Neuronal stem cell (in vitro differentiated cells): ENCODE measurements around the gene ASIC1. TPM values are rescaled to one million over a fixed set of nuclear protein-coding genes. Genes with fewer than 3 reads are reported as not detected.

Experiments
- DNase-seq: peaks from one replicate; pipeline ENCODE4 v3.0.0-alpha.2; 2013; ENCODE audit warnings: low spot score
- H2AFZ ChIP-seq: one replicate; pipeline ENCODE4 v1.6.1; 2013; ENCODE audit warnings: mild to moderate bottlenecking, low read length, inconsistent platforms
- H2AK5ac ChIP-seq: 2 replicates; pipeline ENCODE4 v1.6.1; 2013; ENCODE audit warnings: low read depth, mild to moderate bottlenecking, inconsistent platforms, low read length, moderate library complexity, mixed read lengths
- H2BK120ac ChIP-seq: 2 replicates; pipeline ENCODE4 v1.6.1; 2013; ENCODE audit warnings: low read depth, mild to moderate bottlenecking, inconsistent platforms, low read length, moderate library complexity, mixed read lengths
- H2BK12ac ChIP-seq: one replicate; pipeline ENCODE4 v1.6.1; 2013; ENCODE audit warnings: low read length, inconsistent platforms
- H2BK15ac ChIP-seq: 2 replicates; pipeline ENCODE4 v1.6.1; 2013; ENCODE audit warnings: mild to moderate bottlenecking, low read length, inconsistent platforms, mixed read lengths
- H2BK5ac ChIP-seq: one replicate; pipeline ENCODE4 v1.6.1; 2013; ENCODE audit warnings: inconsistent platforms, mild to moderate bottlenecking, low read length, moderate library complexity
- H3K14ac ChIP-seq: one replicate; pipeline ENCODE4 v1.6.1; 2013; ENCODE audit warnings: low read length, inconsistent platforms
- H3K18ac ChIP-seq: 2 replicates; pipeline ENCODE4 v1.6.1; 2013; ENCODE audit warnings: low read length, inconsistent platforms
- H3K23ac ChIP-seq: 2 replicates; pipeline ENCODE4 v1.6.1; 2013; ENCODE audit warnings: low read depth, mild to moderate bottlenecking, mixed read lengths, low read length, inconsistent platforms; ENCODE audit not compliant: poor library complexity
- H3K27ac ChIP-seq: replicated peaks from 3 replicates; pipeline ENCODE4 v1.5.1; 2013; ENCODE audit warnings: low read length, inconsistent platforms
- H3K27me3 ChIP-seq, 3 experiments: 2 replicates each; pipeline ENCODE4 v1.6.1; 2013; ENCODE audit warnings: low read length in 3 of 3, mild to moderate bottlenecking in 2 of 3, inconsistent platforms in 1 of 3, low read depth in 1 of 3, mixed read lengths in 1 of 3, moderate library complexity in 1 of 3; ENCODE audit not compliant: control insufficient read depth in 3 of 3, insufficient read depth in 3 of 3
- H3K36me3 ChIP-seq, 2 donors: replicated peaks in 1 of 2; 2 replicates each; pipeline ENCODE4 v1.6.1; 2013; ENCODE audit warnings: low read length in 2 of 2; ENCODE audit not compliant: control insufficient read depth in 2 of 2, insufficient read depth in 2 of 2
- H3K4ac ChIP-seq: 2 replicates; pipeline ENCODE4 v1.6.1; 2013; ENCODE audit warnings: inconsistent platforms, mild to moderate bottlenecking, low read length, moderate library complexity
- H3K4me1 ChIP-seq, 2 donors: 1 replicate in 1 of 2; 2 replicates in 1 of 2; pipeline ENCODE4 v1.6.1; 2013; ENCODE audit warnings: low read length in 2 of 2, low read depth in 1 of 2; ENCODE audit not compliant: control insufficient read depth in 2 of 2, insufficient read depth in 1 of 2
- H3K4me2 ChIP-seq: one replicate; pipeline ENCODE4 v1.6.1; 2013; ENCODE audit warnings: mild to moderate bottlenecking, low read length, inconsistent platforms; ENCODE audit not compliant: insufficient read depth, poor library complexity, severe bottlenecking
- H3K4me3 ChIP-seq, 2 donors: 2 replicates each; pipeline ENCODE4 v1.5.1; 2013; ENCODE audit warnings: low read length in 2 of 2, mild to moderate bottlenecking in 2 of 2, inconsistent platforms in 1 of 2, moderate library complexity in 1 of 2
- H3K79me1 ChIP-seq: one replicate; pipeline ENCODE4 v1.6.1; 2013; ENCODE audit warnings: low read depth, mild to moderate bottlenecking, inconsistent platforms, low read length, moderate library complexity
- H3K9ac ChIP-seq: one replicate; pipeline ENCODE4 v1.6.1; 2013; ENCODE audit warnings: mild to moderate bottlenecking, low read depth, low read length, inconsistent platforms; ENCODE audit not compliant: poor library complexity
- H3K9me3 ChIP-seq, 2 donors: replicated peaks in 1 of 2; 2 replicates each; pipeline versions ENCODE3 to v1.6.1; 2013; ENCODE audit warnings: low read length in 2 of 2, mild to moderate bottlenecking in 2 of 2, inconsistent platforms in 1 of 2, low read depth in 1 of 2, mixed read lengths in 1 of 2, moderate library complexity in 1 of 2; ENCODE audit not compliant: control insufficient read depth in 2 of 2, insufficient read depth in 1 of 2
- H4K8ac ChIP-seq: one replicate; pipeline ENCODE4 v1.6.1; 2013; ENCODE audit warnings: low read depth, mild to moderate bottlenecking, inconsistent platforms, low read length, moderate library complexity
- H4K91ac ChIP-seq: one replicate; pipeline ENCODE4 v1.6.1; 2013; ENCODE audit warnings: low read length, low read depth, mild to moderate bottlenecking, inconsistent platforms; ENCODE audit not compliant: poor library complexity
- WGBS, 2 donors: extraction: QIAGEN DNeasy Blood & Tissue Kit; methylation state at CpG; one replicate each; pipeline ENCODE4 v1.1.7; 2013; ENCODE audit warnings: missing lambda C conversion rate in 2 of 2, mixed read lengths in 1 of 2; ENCODE audit not compliant: insufficient read length in 2 of 2, insufficient replicate concordance in 1 of 2; ENCODE audit errors: extremely low coverage in 2 of 2; 5-methylcytosine and 5-hydroxymethylcytosine counted together
- polyA plus RNA-seq, 2 experiments: library from polyadenylated mRNA; stranded (reverse); fragments of 200-250 nt; gene quantifications; one replicate each; pipeline ENCODE4 v1.2.3, GENCODE V29; 2013

The ASIC1 gene
- polyA plus RNA-seq (2013, experiment 1 of 2) = 15.9 TPM
- polyA plus RNA-seq (2013, experiment 2 of 2) = 15.8 TPM

- no peak within 1 kb of the TSS for H3K27ac ChIP-seq
- no CpG with 5 or more reads among the region's 88 CpGs for WGBS, 2 donors
These were observed at the start of gene ASIC1 for GRCh38 chr12:50057000-50057841. TSS of gene ASIC1 (plus strand) at chr12:50057596. CDS start at chr12:50058767, 1,171 bp downstream.

DNA sequence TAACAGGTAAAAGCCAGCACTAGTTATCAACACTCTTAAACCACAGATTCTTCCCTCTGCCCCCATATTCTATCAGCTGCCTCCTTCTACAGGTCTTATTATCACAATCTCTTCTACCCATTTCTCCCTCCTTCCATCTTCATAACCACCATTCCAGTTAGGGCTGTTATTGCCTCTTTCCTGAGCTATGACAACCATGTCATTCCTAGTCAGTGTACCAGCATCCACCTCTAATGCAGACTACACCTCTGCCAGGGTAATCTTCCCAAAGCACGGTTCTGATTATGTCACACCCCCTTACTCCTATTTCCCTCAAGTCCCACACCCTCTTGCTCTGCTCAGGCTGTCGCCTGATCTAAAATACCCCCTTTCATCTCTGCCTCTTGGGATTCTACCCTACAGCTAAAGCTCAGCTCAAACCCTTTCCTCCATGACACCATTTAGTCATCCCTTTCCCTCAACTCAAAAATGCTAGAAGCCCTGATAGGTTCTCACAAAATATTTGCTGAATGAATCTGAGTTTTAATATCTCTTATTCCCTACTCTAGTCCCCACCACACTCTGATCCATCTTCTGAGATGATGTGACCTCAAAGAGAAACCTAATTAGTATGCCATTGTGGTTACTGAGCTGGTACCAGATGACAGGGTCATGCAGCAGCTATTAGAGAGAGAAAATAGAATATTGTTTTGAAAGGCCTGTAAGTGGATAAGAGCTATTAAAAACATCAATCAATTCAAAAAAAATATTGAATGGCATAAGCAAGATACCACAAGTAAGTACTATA lies 43.8 kb upstream of the ASIC1 start:
- H3K27me3 ChIP-seq = peaks cover 0 to 2% (median 0%) of the 10 kb centered on the region in 3 experiments
- no peak overlapping the region for H4K91ac ChIP-seq
- H3K27ac ChIP-seq = no peak overlapping the region
- H3K4me1 ChIP-seq = no peaks in the 10 kb centered on the region
- H4K8ac ChIP-seq = no peak overlapping the region
- H3K9me3 ChIP-seq = no peaks in the 10 kb centered on the region
- no peak overlapping the region for H2BK120ac ChIP-seq
- H3K14ac ChIP-seq = no peak overlapping the region
- H2BK15ac ChIP-seq = no peak overlapping the region
- no peak overlapping the region for H3K4me3 ChIP-seq
- H3K36me3 ChIP-seq = peaks cover 10 to 81% of the 10 kb centered on the region in 2 donors
- no CpG with 5 or more reads among the region's 2 CpGs for WGBS, 2 donors
- H3K4ac ChIP-seq = no peak overlapping the region
- H2BK12ac ChIP-seq = no peak overlapping the region
- peaks cover 4% of the 10 kb centered on the region for H3K79me1 ChIP-seq
- H3K9ac ChIP-seq = no peak overlapping the region
- no peak overlapping the region for H2AFZ ChIP-seq
- no peak for DNase-seq
- no peak overlapping the region for H2BK5ac ChIP-seq
- no peak overlapping the region for H3K4me2 ChIP-seq
- H2AK5ac ChIP-seq = no peak overlapping the region
- H3K18ac ChIP-seq = no peak overlapping the region
- no peak overlapping the region for H3K23ac ChIP-seq

More at GRCh38 chr12:50057000-50057841, at the start of gene ASIC1:
- no peak within 1 kb of the TSS for H2BK120ac ChIP-seq
- no peaks in the 10 kb centered on the region for H3K9me3 ChIP-seq
- H3K18ac ChIP-seq = peak within 1 kb of the TSS; percentile 85
- peak within 1 kb of the TSS; percentile 76 to 90 for H3K4me3 ChIP-seq
- no peak within 1 kb of the TSS for H4K91ac ChIP-seq
- H3K4me1 ChIP-seq = peaks cover 6 to 9% of the 10 kb centered on the region in 2 donors
- peak within 1 kb of the TSS; percentile 99 for H3K4me2 ChIP-seq
- H2BK5ac ChIP-seq = peak within 1 kb of the TSS; percentile 7
- peak within 1 kb of the TSS; percentile 58 for H2AK5ac ChIP-seq
- peak within 1 kb of the TSS; percentile 18 for H3K23ac ChIP-seq
- H3K14ac ChIP-seq = peak within 1 kb of the TSS; percentile 65
- no peak within 1 kb of the TSS for H3K4ac ChIP-seq
- H2BK15ac ChIP-seq = peak within 1 kb of the TSS; percentile 49
- peaks cover 2 to 8% of the 10 kb centered on the region in 2 donors for H3K36me3 ChIP-seq
- H2BK12ac ChIP-seq = no peak within 1 kb of the TSS
- H4K8ac ChIP-seq = no peak within 1 kb of the TSS
- peaks cover 1% of the 10 kb centered on the region for H3K79me1 ChIP-seq
- peak within 1 kb of the TSS; percentile 96 for H2AFZ ChIP-seq
- peak within 1 kb of the TSS; percentile 94 for H3K9ac ChIP-seq
- H3K27me3 ChIP-seq = peaks cover 0 to 34% (median 19%) of the 10 kb centered on the region in 3 experiments
- DNase-seq = peak; percentile 70

- WGBS, 2 donors = no CpG with 5 or more reads among the region's 3 CpGs
These were observed 43.1 kb upstream of the ASIC1 start for GRCh38 chr12:50014342-50014741.

More at GRCh38 chr12:50014342-50014741, 43.1 kb upstream of the ASIC1 start:
- no peaks in the 10 kb centered on the region for H3K4me1 ChIP-seq
- H3K27ac ChIP-seq = no peak overlapping the region
- H3K9ac ChIP-seq = no peak overlapping the region
- H2AK5ac ChIP-seq = no peak overlapping the region
- no peaks in the 10 kb centered on the region for H3K9me3 ChIP-seq
- H3K27me3 ChIP-seq = peaks cover 0 to 2% (median 0%) of the 10 kb centered on the region in 3 experiments
- no peak overlapping the region for H3K14ac ChIP-seq
- H4K91ac ChIP-seq = no peak overlapping the region
- H4K8ac ChIP-seq = no peak overlapping the region
- H2BK12ac ChIP-seq = no peak overlapping the region
- no peak overlapping the region for H3K4me2 ChIP-seq
- H3K79me1 ChIP-seq = peaks cover 6% of the 10 kb centered on the region
- no peak overlapping the region for H3K18ac ChIP-seq
- no peak overlapping the region for H2AFZ ChIP-seq
- peaks cover 10 to 78% of the 10 kb centered on the region in 2 donors for H3K36me3 ChIP-seq
- H3K23ac ChIP-seq = no peak overlapping the region
- no peak overlapping the region for H2BK15ac ChIP-seq
- DNase-seq = no peak
- H3K4me3 ChIP-seq = no peak overlapping the region
- no peak overlapping the region for H3K4ac ChIP-seq
- no peak overlapping the region for H2BK5ac ChIP-seq
- H2BK120ac ChIP-seq = no peak overlapping the region
